Coronary artery (tissue), 2 donors: ENCODE results near the gene HTRA3.

Experiments used
- DNase-seq: peaks from one replicate; pipeline ENCODE4 v3.0.0-alpha.2; 2017; ENCODE audit warnings: low spot score
- H3K27ac ChIP-seq, 2 donors: fragments of 200-600 bp; sonication (generic); one replicate each; pipeline ENCODE4 v1.5.1; 2016 to 2019
- H3K4me3 ChIP-seq: fragments of 200-600 bp; sonication (generic); 2 replicates; pipeline ENCODE4 v1.5.1; 2016; ENCODE audit warnings: mild to moderate bottlenecking, moderate library complexity
- CTCF ChIP-seq: fragments of 200-600 bp; sonication (generic); IDR thresholded peaks from one replicate; pipeline ENCODE4 v1.5.1; 2019; ENCODE audit warnings: antibody characterized with exemption

HTRA3 gene

GRCh38 chr4:8279321-8280157 is 10.0 kb downstream of the HTRA3 start:
- Histone ChIP-seq H3K4me3 (no peak overlapping the region), H3K27ac (no peak overlapping the region)
- DNase-seq = no peak
- no peak for TF ChIP-seq CTCF

- TF ChIP-seq CTCF = no peak
- Histone ChIP-seq H3K27ac (no peak overlapping the region), H3K4me3 (no peak overlapping the region)
- DNase-seq = no peak
Measured at GRCh38 chr4:8280158-8280875, 10.8 kb downstream of the HTRA3 start.

GRCh38 chr4:8280876-8281440 is 11.4 kb downstream of the HTRA3 start:
- Histone ChIP-seq H3K27ac (peak overlapping the region in 1 of 2 donors; percentile 45), H3K4me3 (no peak overlapping the region)
- DNase-seq = no peak
- no peak for TF ChIP-seq CTCF

GRCh38 chr4:8281519-8282133 is 12.1 kb downstream of the HTRA3 start:
- no peak for TF ChIP-seq CTCF
- H3K27ac ChIP-seq = peak overlapping the region in 1 of 2 donors; percentile 45
- no peak overlapping the region for H3K4me3 ChIP-seq
- no peak for DNase-seq

GRCh38 chr4:8282134-8282641 is 12.6 kb downstream of the HTRA3 start:
- Histone ChIP-seq H3K4me3 (no peak overlapping the region), H3K27ac (peak overlapping the region in 1 of 2 donors; percentile 45)
- DNase-seq = no peak
- TF ChIP-seq CTCF = no peak

- Histone ChIP-seq H3K27ac (no peak overlapping the region), H3K4me3 (no peak overlapping the region)
- DNase-seq = no peak
- no peak for TF ChIP-seq CTCF
Measured at GRCh38 chr4:8282742-8283141, 13.2 kb downstream of the HTRA3 start.
